Stimulated activated CD8-positive, alpha-beta memory T cell treated with anti-CD3 and anti-CD28 coated beads, Interleukin-15, amount 100 ng/mL, for 1 hour (primary cell): ENCODE data around the gene ASIC4.
A peak's percentile ranks its signal among the peaks of the same experiment; 100 is the strongest.

Source experiments
- DNase-seq: peaks from one replicate; pipeline ENCODE4 v3.0.0-alpha.2; 2020; ENCODE audit warnings: low read depth

Gene ASIC4

GRCh38 chr2:219536967-219537366 is 22.7 kb downstream of the ASIC4 start:
- DNase-seq, result no peak

DNA sequence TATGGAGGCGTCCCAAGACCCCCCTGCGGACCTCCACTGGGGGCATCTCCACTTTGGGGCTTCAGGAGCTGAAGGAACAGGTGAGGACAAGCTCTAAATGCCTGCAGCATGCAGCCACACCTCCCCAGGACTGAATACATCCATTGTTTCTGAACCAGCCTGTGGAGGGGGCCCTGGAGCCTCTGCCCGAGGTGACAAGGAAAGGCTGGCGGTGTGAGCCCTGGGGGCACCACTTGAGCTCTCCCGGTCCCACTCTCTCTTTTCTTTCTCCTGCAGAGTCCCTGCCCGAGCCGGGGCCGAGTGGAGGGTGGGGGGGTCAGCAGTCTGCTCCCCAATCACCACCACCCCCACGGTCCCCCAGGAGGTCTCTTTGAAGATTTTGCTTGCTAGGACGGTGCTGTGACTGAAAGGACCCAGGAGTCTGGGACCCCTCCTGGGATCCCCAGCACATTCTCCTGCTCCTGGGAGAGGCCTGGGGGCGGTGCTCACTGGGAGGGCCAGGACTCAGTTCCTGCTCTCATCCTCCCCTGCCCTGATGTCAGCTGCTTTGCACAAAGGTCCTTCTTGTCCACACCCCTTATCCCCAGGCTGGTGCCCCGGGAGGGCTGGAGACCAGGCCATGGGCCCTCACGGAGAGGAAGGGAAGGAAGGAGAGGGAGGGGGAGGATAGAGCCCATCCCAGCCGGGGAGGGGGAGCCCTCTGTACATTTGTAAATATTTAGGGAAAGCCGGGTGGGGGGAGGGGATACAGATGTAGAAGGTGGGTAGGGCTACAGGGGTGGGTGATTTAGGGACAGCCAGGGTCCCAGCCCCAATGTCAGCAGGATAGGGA is 23.6 kb downstream of the ASIC4 start:
- DNase-seq, result no peak

DNA sequence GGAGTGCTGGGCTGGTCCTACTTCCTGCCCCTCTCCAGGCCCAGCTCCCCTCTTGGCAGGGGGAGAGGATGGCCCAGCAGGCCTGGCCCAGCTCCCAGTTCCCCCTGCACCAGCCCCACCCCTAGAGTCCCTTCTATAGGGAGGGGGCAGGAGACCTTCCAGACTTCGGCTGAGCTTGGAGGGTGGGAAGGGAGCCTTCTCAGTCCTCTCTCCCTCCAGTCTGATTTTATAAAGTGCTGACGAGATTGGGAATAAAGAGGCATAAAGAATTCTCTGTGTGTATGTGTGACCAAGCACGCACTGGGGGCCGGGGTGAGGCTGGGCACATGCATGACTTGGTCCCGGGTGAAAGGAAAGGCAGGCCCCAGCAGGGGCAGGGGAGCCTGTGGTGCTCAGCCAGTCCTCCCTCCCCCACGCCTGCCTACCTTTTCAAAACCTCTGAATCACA is 24.2 kb downstream of the ASIC4 start:
- DNase-seq, result no peak

GRCh38 chr2:219538956-219539788 is 24.9 kb downstream of the ASIC4 start:
- DNase-seq, result no peak

- DNase-seq, result no peak
Measured at GRCh38 chr2:219539926-219540678, 25.8 kb downstream of the ASIC4 start.

DNA sequence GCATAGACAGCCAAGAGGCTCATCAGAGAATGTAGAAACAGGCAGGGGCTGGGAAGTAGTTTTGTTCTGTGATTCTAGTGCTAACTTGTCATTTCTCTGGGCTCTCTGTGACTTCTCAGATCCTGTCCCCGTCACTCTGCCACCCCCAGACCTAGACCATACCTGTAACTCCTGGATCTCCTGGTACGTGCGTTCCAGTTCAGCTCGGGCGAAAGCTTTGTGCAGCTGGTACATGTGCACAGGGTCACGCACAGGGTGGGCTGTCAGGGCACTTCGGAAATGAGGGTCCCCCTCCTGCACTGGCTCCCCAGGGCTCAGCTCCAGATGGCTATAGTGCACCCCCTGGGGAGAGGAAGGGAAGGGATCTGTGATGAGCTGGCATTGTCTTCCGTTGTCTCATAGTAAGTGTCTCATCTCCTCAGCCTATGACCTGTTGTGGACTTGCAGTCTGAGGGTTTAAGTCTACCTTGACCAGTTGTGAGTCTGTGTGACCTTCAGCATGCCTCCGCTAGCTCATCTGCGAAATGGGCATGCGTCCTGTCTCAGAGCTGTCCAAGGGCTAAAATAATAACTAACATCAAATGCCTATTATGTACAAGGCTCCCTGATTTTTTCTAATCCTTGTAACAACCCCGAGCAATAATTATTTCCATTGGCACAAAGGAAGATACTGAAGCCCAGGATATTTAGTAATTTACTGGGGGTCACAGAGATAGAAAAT is 26.7 kb downstream of the ASIC4 start:
- DNase-seq, result no peak

GRCh38 chr2:219541611-219542180 is 27.4 kb downstream of the ASIC4 start:
- DNase-seq, result peak; percentile 68

DNA sequence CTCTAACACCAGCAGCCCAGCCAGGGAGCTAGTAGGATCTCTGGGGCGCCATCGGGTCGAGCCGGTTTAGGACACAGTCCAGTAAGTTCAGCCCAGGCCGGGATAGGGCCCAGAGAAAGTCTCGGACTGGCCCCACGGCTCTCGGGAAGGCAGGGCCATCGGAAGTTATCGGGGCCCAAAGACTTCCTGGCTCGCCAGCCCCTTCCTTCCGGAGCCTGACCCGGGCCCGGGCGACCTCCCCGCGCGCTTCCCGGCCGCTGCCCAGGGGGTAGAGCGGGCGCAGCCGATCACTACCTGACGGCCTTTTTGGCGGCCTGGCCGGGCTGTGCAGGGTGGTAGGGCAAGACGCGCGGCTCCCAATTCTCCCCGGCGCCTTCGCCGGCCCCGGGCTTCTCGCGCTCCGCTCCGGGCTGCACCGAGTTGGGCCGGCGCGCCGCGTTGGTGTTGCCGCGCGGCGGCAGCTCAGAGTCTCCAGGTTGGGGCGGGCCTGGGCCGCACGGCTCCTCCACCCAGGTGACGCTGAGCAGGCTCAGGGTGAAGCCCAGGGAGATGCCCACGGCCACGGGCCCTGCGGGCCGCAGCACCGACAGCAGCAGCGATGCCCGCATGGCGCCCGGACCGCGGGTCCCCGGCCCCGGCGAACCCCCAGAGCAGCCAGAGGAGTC is 28.8 kb downstream of the ASIC4 start:
- DNase-seq, result no peak

- peak; percentile 76 for DNase-seq
Measured at GRCh38 chr2:219543596-219544358, 29.5 kb downstream of the ASIC4 start, which contains the start of the genes CHPF and TMEM198. Gene CHPF (minus strand): TSS chr2:219543809. CDS start chr2:219543538, 271 bp downstream. Gene TMEM198 (plus strand): TSS chr2:219544028. CDS start chr2:219544728, 700 bp downstream.

GRCh38 chr2:219544567-219544966 is 30.3 kb downstream of the ASIC4 start:
- no peak for DNase-seq

DNA sequence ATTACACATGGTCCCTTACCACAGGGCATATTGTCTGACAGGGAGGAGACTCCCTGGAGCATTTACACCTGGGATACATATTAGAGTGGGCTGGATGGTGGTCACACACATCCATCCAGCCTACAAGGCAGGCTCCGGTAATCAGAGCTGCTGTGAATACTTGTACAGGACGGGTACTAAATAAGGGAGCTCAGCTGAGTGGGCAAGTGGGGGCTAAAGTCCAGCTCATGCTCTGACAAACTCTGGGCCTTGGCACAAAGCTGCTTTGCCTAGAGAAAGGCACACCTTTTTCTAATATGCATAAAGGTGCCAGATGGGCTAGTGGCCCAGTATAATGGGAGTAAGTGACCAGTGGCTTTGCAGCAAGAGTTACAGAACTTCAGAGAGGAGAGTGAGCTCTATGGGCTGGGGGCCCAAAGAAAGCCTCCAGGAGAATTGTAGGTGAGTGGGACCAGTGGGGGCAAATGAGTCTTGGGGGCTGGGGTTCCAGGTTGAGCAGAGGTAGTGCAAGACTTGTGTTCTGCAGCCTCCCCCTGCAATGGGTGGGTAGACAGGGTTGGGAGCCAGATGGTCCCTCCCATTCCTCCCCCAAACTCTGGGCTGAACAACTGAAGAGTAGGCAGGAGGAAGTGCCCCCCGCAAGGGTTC is 31.1 kb downstream of the ASIC4 start:
- no peak for DNase-seq

GRCh38 chr2:219545943-219546352 is 31.7 kb downstream of the ASIC4 start:
- DNase-seq, result no peak

GRCh38 chr2:219547621-219548020 is 33.3 kb downstream of the ASIC4 start:
- DNase-seq, result no peak

- no peak for DNase-seq
Measured at GRCh38 chr2:219548990-219549389, 34.7 kb downstream of the ASIC4 start.

GRCh38 chr2:219549619-219550018 is 35.3 kb downstream of the ASIC4 start:
- no peak for DNase-seq

GRCh38 chr2:219551441-219552381 is 37.4 kb downstream of the ASIC4 start:
- no peak for DNase-seq

GRCh38 chr2:219552382-219553167 is 38.3 kb downstream of the ASIC4 start:
- DNase-seq, result peak; percentile 63

- DNase-seq, result no peak
Measured at GRCh38 chr2:219553168-219553417, 38.8 kb downstream of the ASIC4 start.
